HEK293 (cell line): Measurements from ENCODE around the gene ODAPH.

Experiments
- CTCF ChIA-PET: fragments of 350-600 bp; formaldehyde crosslinking; extraction: SDS; loops from one replicate; lab custom pipeline; 2021; ENCODE audit warnings: antibody characterized with exemption; lab: Yijun Ruan, JAX
- POLR2A ChIA-PET: fragments of 300-600 bp; formaldehyde crosslinking; extraction: SDS; loops from one replicate; lab custom pipeline; 2020; ENCODE audit warnings: antibody characterized with exemption, inconsistent platforms; lab: Yijun Ruan, JAX
- H3K27ac ChIP-seq: fragments of 200-500 bp; sonication (Bioruptor generic); 2 replicates; pipeline ENCODE4 v1.5.1; 2014; ENCODE audit warnings: low read depth, low read length, control low read depth, inconsistent platforms; ENCODE audit errors: extremely low read depth
- H3K36me3 ChIP-seq, 2 experiments: fragments of 200-500 bp in 1 of 2; sonication (Bioruptor generic) in 1 of 2; 1 replicate in 1 of 2; 2 replicates in 1 of 2; pipeline ENCODE4 v1.5.1; 2014 to 2017; ENCODE audit warnings: inconsistent platforms in 2 of 2, low read length in 2 of 2; ENCODE audit not compliant: control insufficient read depth in 2 of 2, insufficient read depth in 1 of 2
- H3K4me1 ChIP-seq: fragments of 200-500 bp; sonication (Bioruptor generic); 2 replicates; pipeline ENCODE4 v1.5.1; 2014; ENCODE audit warnings: mild to moderate bottlenecking, low read length, inconsistent platforms; ENCODE audit not compliant: control insufficient read depth, insufficient read depth
- H3K4me3 ChIP-seq: 2 replicates; pipeline ENCODE4 v1.5.1; 2011; ENCODE audit warnings: low read depth, mild to moderate bottlenecking, control low read depth, low read length, moderate library complexity
- H3K9me3 ChIP-seq: fragments of 200-500 bp; sonication (Bioruptor generic); 2 replicates; pipeline ENCODE4 v1.5.1; 2014; ENCODE audit warnings: low read depth, low read length, inconsistent platforms; ENCODE audit not compliant: control insufficient read depth, insufficient read depth
- EGR2 ChIP-seq: fragments of 450-650 bp; formaldehyde crosslinking; IDR thresholded peaks from 2 replicates; pipeline ENCODE4 v1.5.1; 2016; ENCODE audit warnings: low read depth, missing biosample characterization, missing genetic modification characterization
- PRDM1 ChIP-seq: fragments of 450-650 bp; formaldehyde crosslinking; IDR thresholded peaks from 2 replicates; pipeline ENCODE4; 2016; ENCODE audit warnings: missing biosample characterization, missing genetic modification characterization
- YY1 ChIP-seq: fragments of 450-650 bp; formaldehyde crosslinking; IDR thresholded peaks from 2 replicates; pipeline ENCODE4 v1.5.1; 2018; ENCODE audit warnings: missing biosample characterization, missing genetic modification characterization
- ZFP41 ChIP-seq: fragments of 450-650 bp; formaldehyde crosslinking; IDR thresholded peaks from 2 replicates; pipeline ENCODE4 v1.5.1; 2016; ENCODE audit warnings: missing biosample characterization, missing genetic modification characterization, borderline replicate concordance
- ZNF10 ChIP-seq: fragments of 450-650 bp; formaldehyde crosslinking; IDR thresholded peaks from 2 replicates; pipeline ENCODE4 v1.5.1; 2017; ENCODE audit warnings: missing biosample characterization, missing genetic modification characterization
- ZNF140 ChIP-seq: fragments of 450-650 bp; formaldehyde crosslinking; IDR thresholded peaks from 2 replicates; pipeline ENCODE4 v1.5.1; 2016; ENCODE audit warnings: missing biosample characterization, missing genetic modification characterization
- ZNF146 ChIP-seq: fragments of 450-650 bp; formaldehyde crosslinking; IDR thresholded peaks from 2 replicates; pipeline ENCODE4 v1.5.1; 2016; ENCODE audit warnings: missing biosample characterization, missing genetic modification characterization
- ZNF157 ChIP-seq: fragments of 450-650 bp; formaldehyde crosslinking; IDR thresholded peaks from 2 replicates; pipeline ENCODE4 v1.5.1; 2016; ENCODE audit warnings: missing biosample characterization, missing genetic modification characterization
- ZNF18 ChIP-seq: fragments of 450-650 bp; formaldehyde crosslinking; IDR thresholded peaks from 2 replicates; pipeline ENCODE4 v1.5.1; 2016; ENCODE audit warnings: missing biosample characterization, missing genetic modification characterization
- ZNF2 ChIP-seq: fragments of 450-650 bp; formaldehyde crosslinking; IDR thresholded peaks from 2 replicates; pipeline ENCODE4 v1.5.1; 2016; ENCODE audit warnings: missing biosample characterization, missing genetic modification characterization
- ZNF391 ChIP-seq: fragments of 450-650 bp; formaldehyde crosslinking; IDR thresholded peaks from 2 replicates; pipeline ENCODE4 v1.5.1; 2016; ENCODE audit warnings: low read depth, missing biosample characterization, missing genetic modification characterization, borderline replicate concordance
- ZNF433 ChIP-seq: fragments of 450-650 bp; formaldehyde crosslinking; IDR thresholded peaks from 2 replicates; pipeline ENCODE4 v1.5.1; 2016; ENCODE audit warnings: missing biosample characterization, missing genetic modification characterization, low read depth
- ZNF473 ChIP-seq: fragments of 450-650 bp; formaldehyde crosslinking; IDR thresholded peaks from 2 replicates; pipeline ENCODE4 v1.5.1; 2017; ENCODE audit warnings: missing biosample characterization, missing genetic modification characterization
- ZNF48 ChIP-seq: fragments of 450-650 bp; formaldehyde crosslinking; IDR thresholded peaks from 2 replicates; pipeline ENCODE4 v1.5.1; 2016; ENCODE audit warnings: missing biosample characterization, missing genetic modification characterization
- ZNF530 ChIP-seq: fragments of 450-650 bp; formaldehyde crosslinking; IDR thresholded peaks from 2 replicates; pipeline ENCODE4 v1.5.1; 2016; ENCODE audit warnings: low read depth, missing biosample characterization, missing genetic modification characterization
- ZNF585B ChIP-seq: fragments of 450-650 bp; formaldehyde crosslinking; IDR thresholded peaks from 2 replicates; pipeline ENCODE4 v1.5.1; 2016; ENCODE audit warnings: missing biosample characterization, missing genetic modification characterization
- ZNF837 ChIP-seq: fragments of 450-650 bp; formaldehyde crosslinking; IDR thresholded peaks from 2 replicates; pipeline ENCODE4 v1.5.1; 2016; ENCODE audit warnings: missing biosample characterization, missing genetic modification characterization
- ZSCAN30 ChIP-seq: fragments of 450-650 bp; IDR thresholded peaks from 2 replicates; pipeline ENCODE4 v1.5.1; 2018; ENCODE audit warnings: missing biosample characterization, mild to moderate bottlenecking, missing genetic modification characterization, moderate library complexity
- TF ChIP-seq, protein P1 (sequence below): fragments of 450-650 bp; formaldehyde crosslinking; IDR thresholded peaks from 2 replicates; pipeline ENCODE4; 2016; ENCODE audit warnings: missing biosample characterization, missing genetic modification characterization
- TF ChIP-seq, protein P2 (sequence below): fragments of 450-650 bp; formaldehyde crosslinking; IDR thresholded peaks from 2 replicates; pipeline ENCODE4 v1.5.1; 2017; ENCODE audit warnings: missing biosample characterization, missing genetic modification characterization
- TF ChIP-seq, protein P3 (sequence below): fragments of 450-650 bp; formaldehyde crosslinking; IDR thresholded peaks from 2 replicates; pipeline ENCODE4 v1.5.1; 2016; ENCODE audit warnings: missing biosample characterization, missing genetic modification characterization, low read depth

ODAPH gene

GRCh38 chr4:75598390-75598789, 42.5 kb downstream of the ODAPH start:
- Histone ChIP-seq H3K4me1 (no peaks in the 10 kb centered on the region), H3K27ac (no peak overlapping the region), H3K36me3 (peaks cover 4 to 14% of the 10 kb centered on the region in 2 experiments; a peak in 2 of 3 replicates), H3K9me3 (no peaks in the 10 kb centered on the region), H3K4me3 (no peak overlapping the region)
- TF ChIP-seq ZNF530 (tag by site-specific recombination) (no peak), PRDM1 (tag by site-specific recombination) (no peak), ZNF48 (tag by site-specific recombination) (no peak), ZNF146 (tag by site-specific recombination) (no peak)
- CTCF ChIA-PET, result no interaction called here
- POLR2A ChIA-PET, result no interaction called here

DNA sequence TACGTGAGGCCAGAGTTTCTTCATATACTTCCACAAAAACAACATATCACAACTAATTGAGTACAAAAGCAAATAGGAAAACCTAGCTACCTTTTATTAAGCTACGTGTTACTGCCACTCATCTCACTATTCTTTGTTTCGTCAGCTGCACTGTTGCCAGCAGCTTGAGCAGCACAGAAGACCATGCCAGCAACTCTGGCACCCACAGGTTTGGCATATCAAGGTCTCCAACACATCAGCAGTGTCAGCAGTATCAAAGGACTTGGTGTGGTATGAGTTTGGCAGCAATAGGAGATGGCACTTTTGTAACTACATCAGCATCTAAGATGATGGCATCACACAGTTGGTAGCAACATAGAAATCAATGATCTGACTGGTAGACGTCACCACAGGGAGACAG, 43.8 kb downstream of the ODAPH start:
- Histone ChIP-seq H3K36me3 (peaks cover 4 to 14% of the 10 kb centered on the region in 2 experiments; a peak in 2 of 3 replicates), H3K4me3 (no peak overlapping the region), H3K27ac (no peak overlapping the region), H3K9me3 (no peaks in the 10 kb centered on the region), H3K4me1 (no peaks in the 10 kb centered on the region)
- CTCF ChIA-PET, result no interaction called here
- POLR2A ChIA-PET, result interaction anchor here (0.7 kb wide), 1 partner anchor 15 kb away, joined by 4 read pairs; no protein-coding TSS in a partner anchor
- no peak for TF ChIP-seq ZNF140 (tag by site-specific recombination)
- TF ChIP-seq, protein P1, sequence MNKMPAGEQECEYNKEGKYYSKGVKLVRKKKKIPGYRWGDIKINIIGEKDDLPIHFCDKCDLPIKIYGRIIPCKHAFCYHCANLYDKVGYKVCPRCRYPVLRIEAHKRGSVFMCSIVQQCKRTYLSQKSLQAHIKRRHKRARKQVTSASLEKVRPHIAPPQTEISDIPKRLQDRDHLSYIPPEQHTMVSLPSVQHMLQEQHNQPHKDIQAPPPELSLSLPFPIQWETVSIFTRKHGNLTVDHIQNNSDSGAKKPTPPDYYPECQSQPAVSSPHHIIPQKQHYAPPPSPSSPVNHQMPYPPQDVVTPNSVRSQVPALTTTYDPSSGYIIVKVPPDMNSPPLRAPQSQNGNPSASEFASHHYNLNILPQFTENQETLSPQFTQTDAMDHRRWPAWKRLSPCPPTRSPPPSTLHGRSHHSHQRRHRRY (tag by site-specific recombination), result no peak
- no peak for TF ChIP-seq ZNF837 (tag by site-specific recombination)
- TF ChIP-seq, all 188 proteins: peak for 0

- Histone ChIP-seq H3K27ac (no peak overlapping the region), H3K4me3 (no peak overlapping the region), H3K36me3 (no peaks in the 10 kb centered on the region), H3K9me3 (no peaks in the 10 kb centered on the region), H3K4me1 (no peaks in the 10 kb centered on the region)
- no peak for TF ChIP-seq YY1 (tag by site-specific recombination)
- TF ChIP-seq ZSCAN30 (tag by site-specific recombination), result no peak
- TF ChIP-seq ZNF157, result no peak
- TF ChIP-seq, protein P2, sequence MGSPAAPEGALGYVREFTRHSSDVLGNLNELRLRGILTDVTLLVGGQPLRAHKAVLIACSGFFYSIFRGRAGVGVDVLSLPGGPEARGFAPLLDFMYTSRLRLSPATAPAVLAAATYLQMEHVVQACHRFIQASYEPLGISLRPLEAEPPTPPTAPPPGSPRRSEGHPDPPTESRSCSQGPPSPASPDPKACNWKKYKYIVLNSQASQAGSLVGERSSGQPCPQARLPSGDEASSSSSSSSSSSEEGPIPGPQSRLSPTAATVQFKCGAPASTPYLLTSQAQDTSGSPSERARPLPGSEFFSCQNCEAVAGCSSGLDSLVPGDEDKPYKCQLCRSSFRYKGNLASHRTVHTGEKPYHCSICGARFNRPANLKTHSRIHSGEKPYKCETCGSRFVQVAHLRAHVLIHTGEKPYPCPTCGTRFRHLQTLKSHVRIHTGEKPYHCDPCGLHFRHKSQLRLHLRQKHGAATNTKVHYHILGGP (tag by site-specific recombination), result no peak
- TF ChIP-seq ZNF585B (tag by site-specific recombination), result no peak
- no peak for TF ChIP-seq ZFP41 (tag by site-specific recombination)
- TF ChIP-seq, protein P3, sequence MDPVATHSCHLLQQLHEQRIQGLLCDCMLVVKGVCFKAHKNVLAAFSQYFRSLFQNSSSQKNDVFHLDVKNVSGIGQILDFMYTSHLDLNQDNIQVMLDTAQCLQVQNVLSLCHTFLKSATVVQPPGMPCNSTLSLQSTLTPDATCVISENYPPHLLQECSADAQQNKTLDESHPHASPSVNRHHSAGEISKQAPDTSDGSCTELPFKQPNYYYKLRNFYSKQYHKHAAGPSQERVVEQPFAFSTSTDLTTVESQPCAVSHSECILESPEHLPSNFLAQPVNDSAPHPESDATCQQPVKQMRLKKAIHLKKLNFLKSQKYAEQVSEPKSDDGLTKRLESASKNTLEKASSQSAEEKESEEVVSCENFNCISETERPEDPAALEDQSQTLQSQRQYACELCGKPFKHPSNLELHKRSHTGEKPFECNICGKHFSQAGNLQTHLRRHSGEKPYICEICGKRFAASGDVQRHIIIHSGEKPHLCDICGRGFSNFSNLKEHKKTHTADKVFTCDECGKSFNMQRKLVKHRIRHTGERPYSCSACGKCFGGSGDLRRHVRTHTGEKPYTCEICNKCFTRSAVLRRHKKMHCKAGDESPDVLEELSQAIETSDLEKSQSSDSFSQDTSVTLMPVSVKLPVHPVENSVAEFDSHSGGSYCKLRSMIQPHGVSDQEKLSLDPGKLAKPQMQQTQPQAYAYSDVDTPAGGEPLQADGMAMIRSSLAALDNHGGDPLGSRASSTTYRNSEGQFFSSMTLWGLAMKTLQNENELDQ, result no peak
- TF ChIP-seq EGR2 (tag by site-specific recombination), result no peak
- no peak for TF ChIP-seq ZNF391 (tag by site-specific recombination)
- no peak for TF ChIP-seq ZNF10 (tag by site-specific recombination)
- no peak for TF ChIP-seq ZNF433 (tag by site-specific recombination)
- TF ChIP-seq ZNF473 (tag by site-specific recombination), result no peak
- no peak for TF ChIP-seq ZNF2 (tag by site-specific recombination)
- no peak for TF ChIP-seq ZNF18 (tag by site-specific recombination)
- POLR2A ChIA-PET, result no interaction called here
- CTCF ChIA-PET, result interaction anchor here (0.7 kb wide), 1 partner anchor 80 kb away, joined by 3 read pairs; no protein-coding TSS in a partner anchor
Measured at GRCh38 chr4:75605928-75606327, 50.1 kb downstream of the ODAPH start.
